Stomach (tissue), 9 donors: ENCODE results near the gene HPS3. TPM values are rescaled to one million over a fixed set of nuclear protein-coding genes. Genes with fewer than 3 reads are reported as not detected.

Source experiments
- DNase-seq, 2 donors: peaks; one replicate each; pipeline versions ENCODE4 v3.0.0 to v3.0.0-alpha.2; 2013 to 2019
- H3K27ac ChIP-seq, 5 donors: fragments of 200-600 bp in 4 of 5; sonication (generic) in 4 of 5; one replicate each; pipeline ENCODE4 v1.5.1; 2013 to 2019; ENCODE audit warnings: mild to moderate bottlenecking in 1 of 5, moderate library complexity in 1 of 5
- H3K27me3 ChIP-seq, 3 donors: fragments of 200-600 bp; sonication (generic); one replicate each; pipeline ENCODE4 v1.5.1; 2017 to 2019; ENCODE audit warnings: mixed run types in 1 of 3
- H3K36me3 ChIP-seq, 4 donors: fragments of 200-600 bp; sonication (generic); 1 replicate in 3 of 4; 2 replicates in 1 of 4; pipeline ENCODE4 v1.5.1; 2016 to 2019
- H3K4me1 ChIP-seq, 4 donors: fragments of 200-600 bp; sonication (generic); one replicate each; pipeline ENCODE4 v1.5.1; 2016 to 2019
- H3K4me3 ChIP-seq, 4 donors: fragments of 200-600 bp; sonication (generic) in 3 of 4; one replicate each; pipeline ENCODE4 v1.5.1; 2016 to 2019; ENCODE audit warnings: mild to moderate bottlenecking in 1 of 4
- H3K9me3 ChIP-seq, 4 donors: fragments of 200-600 bp; sonication (generic); one replicate each; pipeline ENCODE4 v1.5.1; 2016 to 2019
- CTCF ChIP-seq, 7 experiments: fragments of 450-650 bp in 4 of 7; fragments of 200-600 bp in 3 of 7; sonication (generic) in 3 of 7; IDR thresholded peaks; one replicate each; pipeline ENCODE4 v1.5.1; 2016 to 2019; ENCODE audit warnings: antibody characterized with exemption in 7 of 7, control low read depth in 2 of 7, mild to moderate bottlenecking in 1 of 7
- EP300 ChIP-seq: sonication (generic); formaldehyde crosslinking; IDR thresholded peaks from one replicate; pipeline ENCODE4 v1.6.1; 2017; ENCODE audit warnings: antibody characterized with exemption
- POLR2A ChIP-seq, 4 donors: fragments of 450-650 bp; IDR thresholded peaks; one replicate each; pipeline ENCODE4 v1.6.1; 2016; ENCODE audit warnings: antibody characterized with exemption in 4 of 4, control low read depth in 2 of 4, mild to moderate bottlenecking in 1 of 4, moderate library complexity in 1 of 4
- POLR2AphosphoS5 ChIP-seq, 3 donors: sonication (generic); formaldehyde crosslinking; IDR thresholded peaks; one replicate each; pipeline ENCODE4 v1.6.1; 2016; ENCODE audit warnings: antibody characterized with exemption in 3 of 3
- WGBS, 5 donors: extraction: QIAGEN DNeasy Blood & Tissue Kit in 3 of 5; methylation state at CpG; one replicate each; pipeline versions ENCODE4 v1.1.5 to v1.1.7; 2013 to 2018; 5-methylcytosine and 5-hydroxymethylcytosine counted together
- intact Hi-C: fragments of 100-400 bp; cut with DNase I; formaldehyde crosslinking; loops from one replicate; pipeline ENCODE4 v1.15.1; 2023; ENCODE audit warnings: low total_unique reads
- polyA plus RNA-seq, 3 donors: library from polyadenylated mRNA; stranded (reverse); fragments of 200-250 nt; gene quantifications; one replicate each; pipeline ENCODE4 v1.2.3, GENCODE V29; 2013
- total RNA-seq, 5 donors: library from RNA; depleted of rRNA; stranded (reverse); fragments of >200 nt; gene quantifications; one replicate each; pipeline versions ENCODE4 v1.1.0 to v1.2.3, GENCODE V29; 2014 to 2016
- donor health status: healthy with polysubstance abuse.
- donor health status: Bipolar disorder and iron deficiency.
- donor health status: healthy.

The HPS3 gene
- total and polyA plus RNA-seq, 8 donors, result 6.3 to 23.9 (median 12.1) TPM

- H3K27me3 ChIP-seq, result no peaks in the 10 kb centered on the region
- no peaks in the 10 kb centered on the region for H3K9me3 ChIP-seq
- WGBS, 5 donors, result 74 to 89% (median 85%) methylated on average over 5 of the region's 5 CpGs
- TF ChIP-seq POLR2AphosphoS5 (IDR thresholded peaks at IDR 0.05), result no peak
- no peak for TF ChIP-seq EP300
- no peak for TF ChIP-seq POLR2A (IDR thresholded peaks at IDR 0.05)
- TF ChIP-seq CTCF (IDR thresholded peaks at IDR 0.05), result no peak
- intact Hi-C loops, result loop anchor here (5.0 kb wide), 2 partner anchors 157 to 367 kb away; no protein-coding TSS in a partner anchor
- no peak overlapping the region for H3K27ac ChIP-seq
- DNase-seq, result no peak
- no peaks in the 10 kb centered on the region for H3K36me3 ChIP-seq
- H3K4me1 ChIP-seq, result peaks cover 0 to 11% (median 2%) of the 10 kb centered on the region in 4 donors
- no peak overlapping the region for H3K4me3 ChIP-seq
Observed at GRCh38 chr3:149115114-149115513, 14.3 kb upstream of the HPS3 start.

- no peaks in the 10 kb centered on the region for H3K9me3 ChIP-seq
- WGBS, 5 donors, result 79 to 88% (median 87%) methylated on average over 8 to 9 of the region's 9 CpGs
- no peaks in the 10 kb centered on the region for H3K27me3 ChIP-seq
- H3K27ac ChIP-seq, result no peak overlapping the region
- TF ChIP-seq CTCF (IDR thresholded peaks at IDR 0.05) (no peak), POLR2AphosphoS5 (IDR thresholded peaks at IDR 0.05) (no peak), EP300 (no peak), POLR2A (IDR thresholded peaks at IDR 0.05) (no peak)
- peaks cover 0 to 11% (median 4%) of the 10 kb centered on the region in 4 donors for H3K4me1 ChIP-seq
- H3K4me3 ChIP-seq, result no peak overlapping the region
- DNase-seq, result no peak
- H3K36me3 ChIP-seq, result no peaks in the 10 kb centered on the region
- intact Hi-C loops, result loop anchor here (5.0 kb wide), 2 partner anchors 154 to 364 kb away; no protein-coding TSS in a partner anchor
Observed at GRCh38 chr3:149118724-149119123, 10.7 kb upstream of the HPS3 start.

- intact Hi-C loops, result loop anchor here (5.0 kb wide), 2 partner anchors 153 to 363 kb away; no protein-coding TSS in a partner anchor
Observed at GRCh38 chr3:149119466-149119865, 10.0 kb upstream of the HPS3 start.

More at GRCh38 chr3:149119466-149119865, 10.0 kb upstream of the HPS3 start:
- peaks cover 0 to 7% (median 3%) of the 10 kb centered on the region in 4 donors for H3K4me1 ChIP-seq
- no peaks in the 10 kb centered on the region for H3K27me3 ChIP-seq
- H3K27ac ChIP-seq, result no peak overlapping the region
- no peak for DNase-seq
- no peak overlapping the region for H3K4me3 ChIP-seq
- WGBS, 5 donors, result 89 to 100% (median 96%) methylated on average over 1 of the region's 1 CpG
- H3K36me3 ChIP-seq, result no peaks in the 10 kb centered on the region
- no peaks in the 10 kb centered on the region for H3K9me3 ChIP-seq
- TF ChIP-seq POLR2AphosphoS5 (IDR thresholded peaks at IDR 0.05) (no peak), POLR2A (IDR thresholded peaks at IDR 0.05) (no peak), CTCF (IDR thresholded peaks at IDR 0.05) (no peak), EP300 (no peak)
